PFSK-1 (cell line): ENCODE data around the gene SLC17A9.

ENCODE experiments used
- FOXP2 ChIP-seq: optimal IDR thresholded peaks from 2 replicates; pipeline ENCODE3; 2011; ENCODE audit warnings: borderline replicate concordance, control low read depth, inconsistent platforms; ENCODE audit not compliant: insufficient read depth; ENCODE audit errors: extremely low read length, extremely low read depth
- POLR2AphosphoS5 ChIP-seq: IDR thresholded peaks from 2 replicates; pipeline ENCODE4 v1.6.1; 2012; ENCODE audit warnings: low read depth, mild to moderate bottlenecking, control low read depth, low read length, moderate library complexity
- SIN3A ChIP-seq: IDR thresholded peaks from 2 replicates; pipeline ENCODE4 v1.6.1; 2012; ENCODE audit warnings: mild to moderate bottlenecking, low read length, moderate library complexity, borderline replicate concordance; ENCODE audit not compliant: insufficient read depth
- TAF1 ChIP-seq: IDR thresholded peaks from 2 replicates; pipeline ENCODE4 v1.6.1; 2012; ENCODE audit warnings: low read length, control low read depth, borderline replicate concordance; ENCODE audit not compliant: insufficient read depth
- TF ChIP-seq, protein P1 (sequence below), 2 experiments: IDR thresholded peaks; 2 replicates each; pipeline versions ENCODE4 v1.6.1 to v1.8.0; 2011 to 2012; ENCODE audit warnings: low read depth in 2 of 2, low read length in 2 of 2, control low read depth in 1 of 2, inconsistent platforms in 1 of 2, mild to moderate bottlenecking in 1 of 2, moderate library complexity in 1 of 2; ENCODE audit not compliant: insufficient read depth in 1 of 2

DNA sequence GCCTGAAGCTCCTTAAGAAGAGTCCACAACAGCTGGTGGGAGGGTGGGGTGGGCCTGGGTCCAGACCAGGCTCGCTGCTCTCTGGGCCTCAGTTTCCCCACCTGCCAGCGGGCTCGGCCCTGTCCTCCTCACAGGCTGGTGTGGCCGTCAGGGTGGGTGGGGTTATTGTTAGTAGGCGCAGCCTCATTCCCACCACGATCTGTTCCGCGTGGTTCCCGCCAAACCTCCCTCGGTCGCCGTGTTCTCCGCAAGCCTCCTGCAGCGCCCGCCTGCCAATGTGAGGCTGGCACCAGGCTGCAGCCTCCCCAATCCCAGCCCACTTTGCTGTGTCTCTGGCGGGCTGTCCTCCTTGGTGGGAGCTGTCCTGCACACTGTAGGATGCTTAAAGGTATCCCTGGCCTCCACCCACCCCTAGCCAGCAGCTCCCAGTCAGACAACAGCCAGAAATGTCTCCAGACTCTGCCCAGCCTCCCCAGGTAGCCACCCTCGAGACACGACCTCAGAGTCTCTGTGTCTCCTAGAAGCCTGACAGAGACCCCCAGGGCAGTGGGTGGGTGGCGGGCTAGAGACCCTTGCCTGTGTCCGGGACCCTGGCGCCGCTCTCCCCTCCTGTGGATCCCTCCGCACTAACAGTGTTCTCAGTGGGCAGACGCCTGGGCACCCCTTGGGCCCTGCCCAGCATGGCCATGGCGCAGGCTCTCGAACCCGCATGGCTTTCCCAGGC is 15.3 kb downstream of the SLC17A9 start:
- TF ChIP-seq POLR2AphosphoS5 (no peak), TAF1 (no peak), SIN3A (no peak), FOXP2 (no peak)
- TF ChIP-seq, protein P1, sequence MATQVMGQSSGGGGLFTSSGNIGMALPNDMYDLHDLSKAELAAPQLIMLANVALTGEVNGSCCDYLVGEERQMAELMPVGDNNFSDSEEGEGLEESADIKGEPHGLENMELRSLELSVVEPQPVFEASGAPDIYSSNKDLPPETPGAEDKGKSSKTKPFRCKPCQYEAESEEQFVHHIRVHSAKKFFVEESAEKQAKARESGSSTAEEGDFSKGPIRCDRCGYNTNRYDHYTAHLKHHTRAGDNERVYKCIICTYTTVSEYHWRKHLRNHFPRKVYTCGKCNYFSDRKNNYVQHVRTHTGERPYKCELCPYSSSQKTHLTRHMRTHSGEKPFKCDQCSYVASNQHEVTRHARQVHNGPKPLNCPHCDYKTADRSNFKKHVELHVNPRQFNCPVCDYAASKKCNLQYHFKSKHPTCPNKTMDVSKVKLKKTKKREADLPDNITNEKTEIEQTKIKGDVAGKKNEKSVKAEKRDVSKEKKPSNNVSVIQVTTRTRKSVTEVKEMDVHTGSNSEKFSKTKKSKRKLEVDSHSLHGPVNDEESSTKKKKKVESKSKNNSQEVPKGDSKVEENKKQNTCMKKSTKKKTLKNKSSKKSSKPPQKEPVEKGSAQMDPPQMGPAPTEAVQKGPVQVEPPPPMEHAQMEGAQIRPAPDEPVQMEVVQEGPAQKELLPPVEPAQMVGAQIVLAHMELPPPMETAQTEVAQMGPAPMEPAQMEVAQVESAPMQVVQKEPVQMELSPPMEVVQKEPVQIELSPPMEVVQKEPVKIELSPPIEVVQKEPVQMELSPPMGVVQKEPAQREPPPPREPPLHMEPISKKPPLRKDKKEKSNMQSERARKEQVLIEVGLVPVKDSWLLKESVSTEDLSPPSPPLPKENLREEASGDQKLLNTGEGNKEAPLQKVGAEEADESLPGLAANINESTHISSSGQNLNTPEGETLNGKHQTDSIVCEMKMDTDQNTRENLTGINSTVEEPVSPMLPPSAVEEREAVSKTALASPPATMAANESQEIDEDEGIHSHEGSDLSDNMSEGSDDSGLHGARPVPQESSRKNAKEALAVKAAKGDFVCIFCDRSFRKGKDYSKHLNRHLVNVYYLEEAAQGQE (IDR thresholded peaks at IDR 0.05; ENCODE audit: insufficient read depth in 1 of 2, low read depth in 2 of 2, low read length in 2 of 2): no peak
